H54 (cell line): ENCODE results near the gene B4GALT1.

ENCODE experiments used
- DNase-seq: peaks from one replicate; pipeline ENCODE4 v3.0.0; 2011; ENCODE audit warnings: low spot score, mixed read lengths; ENCODE audit not compliant: insufficient read length
- FAIRE-seq: peaks from 3 replicates; lab custom pipeline; 2011; peaks lifted over from hg19 to GRCh38; lab: Jason Lieb, UNC
- POLR2A ChIP-seq: IDR thresholded peaks from 2 replicates; pipeline ENCODE4 v1.6.1; 2011; ENCODE audit warnings: low read depth, mild to moderate bottlenecking, low read length

The B4GALT1 gene

DNA sequence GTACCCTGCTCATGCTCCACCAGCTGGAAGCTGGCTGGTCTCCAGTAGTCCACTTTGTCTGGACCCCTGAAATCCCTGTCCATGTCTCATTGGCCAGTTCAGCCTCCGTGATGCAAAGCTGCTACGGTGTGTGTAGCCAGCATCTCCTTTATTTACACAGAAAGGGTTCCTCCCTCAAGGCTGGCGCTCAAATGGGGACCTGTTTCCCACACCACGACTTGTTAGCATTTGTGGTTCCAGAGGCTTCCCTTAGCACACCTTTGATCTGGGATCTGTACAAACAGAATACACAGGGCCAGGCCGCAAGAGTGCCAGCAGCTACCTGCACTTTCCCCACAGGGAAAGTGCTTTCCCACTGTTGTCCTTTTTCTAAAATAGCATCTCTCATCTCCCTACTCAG, 85.0 kb downstream of the B4GALT1 start:
- no peak for DNase-seq
- TF ChIP-seq POLR2A, result no peak
- no peak for FAIRE-seq

DNA sequence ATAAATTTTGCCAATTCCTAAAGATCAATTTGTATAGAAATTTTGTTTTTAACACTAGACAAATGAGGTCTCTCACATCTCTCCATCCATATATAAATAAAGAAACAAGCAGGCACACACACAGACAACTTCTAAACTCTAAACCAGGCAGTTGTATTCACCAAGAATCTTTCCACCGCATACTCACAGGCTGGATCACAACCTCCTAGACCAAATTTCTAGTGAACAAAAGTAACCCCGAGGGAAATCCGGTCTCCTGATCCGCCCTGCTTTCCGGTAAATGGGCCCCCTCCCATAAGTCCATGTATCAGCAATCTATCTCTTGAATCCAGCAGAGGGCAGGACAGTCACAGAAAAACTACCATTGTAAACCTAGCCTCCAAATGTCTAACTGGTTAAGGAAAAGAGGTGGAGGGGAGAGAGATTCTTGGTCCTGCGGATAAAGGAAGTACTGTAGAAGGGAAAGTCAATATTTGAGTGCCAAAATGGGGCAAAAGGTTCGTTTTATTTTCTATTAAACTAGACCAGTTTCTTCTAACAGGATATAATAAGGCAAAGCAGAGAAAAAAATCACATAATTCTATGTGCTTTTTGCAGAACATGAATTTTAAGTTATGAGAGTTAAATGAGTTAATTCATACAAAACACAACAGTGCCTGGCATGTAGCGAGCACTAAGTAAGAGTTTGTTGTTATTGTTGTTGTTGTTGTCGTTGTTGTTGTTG, 85.8 kb downstream of the B4GALT1 start:
- TF ChIP-seq POLR2A, result no peak
- DNase-seq (peak; percentile 45), FAIRE-seq (peak; percentile 75)

DNA sequence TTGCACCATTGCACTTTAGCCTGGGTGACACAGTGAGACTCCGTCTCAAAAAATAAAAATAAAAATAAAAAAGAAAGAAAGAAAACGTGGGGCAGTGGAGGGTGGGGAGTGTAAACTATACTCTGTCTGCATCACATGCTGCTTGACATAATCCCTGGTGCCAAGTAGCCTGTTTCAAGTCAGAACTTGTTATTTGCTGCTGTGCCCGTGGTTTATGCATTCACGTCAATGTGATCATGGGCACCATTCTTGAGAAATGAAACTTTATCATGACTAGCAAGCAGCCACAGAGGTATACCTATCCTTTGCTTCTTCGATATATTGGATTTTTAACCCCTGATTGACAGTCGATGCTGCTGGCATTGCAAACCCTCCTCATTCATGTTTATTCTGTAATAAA, 86.6 kb downstream of the B4GALT1 start:
- TF ChIP-seq POLR2A, result no peak
- FAIRE-seq, result no peak
- no peak for DNase-seq

DNA sequence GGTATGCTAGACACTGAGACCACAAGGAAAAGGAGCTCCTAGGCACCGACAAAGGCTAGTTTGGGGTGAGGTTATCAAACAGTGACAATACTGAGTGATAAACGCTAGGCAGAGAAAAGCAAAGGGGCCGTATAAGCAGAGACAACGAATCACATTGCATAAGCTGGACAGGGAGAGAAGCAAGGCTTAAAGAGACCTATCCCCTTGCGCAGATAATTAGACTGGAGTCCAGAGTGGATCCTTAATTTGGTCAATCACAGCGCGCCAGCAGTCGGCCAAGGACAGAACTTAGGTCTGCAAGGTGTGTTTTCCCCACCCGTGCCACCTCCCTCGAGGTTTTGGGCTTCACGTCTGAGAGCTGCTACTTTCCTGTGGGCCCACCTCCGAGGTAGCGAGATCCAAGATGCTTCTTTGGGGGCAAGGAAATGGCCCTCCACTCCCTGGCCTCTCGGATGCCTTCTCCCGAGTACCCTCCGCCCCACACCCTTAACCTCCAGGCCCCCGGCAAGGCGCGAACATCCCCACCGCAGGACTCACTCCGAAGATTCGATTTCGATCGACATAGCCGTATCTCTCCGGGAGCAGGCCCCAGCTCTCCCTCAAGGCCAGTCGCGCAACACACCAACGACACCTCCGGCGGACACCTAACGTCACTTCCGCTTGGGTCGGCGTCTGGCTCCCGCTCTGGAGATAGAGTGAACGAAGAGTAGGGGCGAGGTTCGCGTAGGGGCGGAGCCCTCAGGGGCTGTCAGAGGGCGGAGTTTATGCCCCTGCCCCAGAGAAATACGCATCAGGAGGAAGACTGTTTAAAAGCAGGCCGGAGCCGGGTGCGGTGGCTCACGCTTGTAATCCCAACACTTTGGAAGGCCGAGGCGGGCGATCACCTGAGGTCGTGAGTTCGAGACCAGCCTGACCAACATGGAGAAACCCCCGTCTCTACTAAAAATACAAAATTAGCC, 90.8 kb downstream of the B4GALT1 start, which contains the start of gene SMU1:
TSS of gene SMU1 (minus strand) at position 629 of the 959 bp plus-strand sequence. CDS start at position 563, 66 bp downstream.
- peak; percentile 78 for DNase-seq
- peak; percentile 60 for FAIRE-seq

DNA sequence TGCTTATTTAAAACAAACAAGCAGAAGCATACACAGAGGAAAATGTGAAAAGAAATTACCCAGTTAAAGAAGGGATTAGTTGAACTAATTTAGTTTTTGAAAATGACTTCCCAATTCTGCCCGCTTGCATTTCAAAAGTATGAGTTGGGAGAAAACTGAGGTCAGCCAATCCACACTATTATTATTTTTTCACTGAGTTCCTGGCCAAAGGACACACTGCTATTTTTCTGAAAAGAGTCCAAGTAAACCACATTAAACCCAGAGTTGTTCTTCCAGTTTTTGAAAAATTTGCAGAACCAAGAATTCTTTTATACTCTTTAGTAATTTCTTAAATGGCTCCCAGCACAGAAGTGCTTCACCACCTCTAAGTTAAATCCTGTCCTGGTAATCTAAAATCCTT, 98.1 kb downstream of the B4GALT1 start:
- DNase-seq (no peak), FAIRE-seq (no peak)
- TF ChIP-seq POLR2A, result no peak

More for the DNA sequence above, 90.8 kb downstream of the B4GALT1 start, which contains the start of gene SMU1:
- TF ChIP-seq POLR2A, result peak; percentile 47

DNA sequence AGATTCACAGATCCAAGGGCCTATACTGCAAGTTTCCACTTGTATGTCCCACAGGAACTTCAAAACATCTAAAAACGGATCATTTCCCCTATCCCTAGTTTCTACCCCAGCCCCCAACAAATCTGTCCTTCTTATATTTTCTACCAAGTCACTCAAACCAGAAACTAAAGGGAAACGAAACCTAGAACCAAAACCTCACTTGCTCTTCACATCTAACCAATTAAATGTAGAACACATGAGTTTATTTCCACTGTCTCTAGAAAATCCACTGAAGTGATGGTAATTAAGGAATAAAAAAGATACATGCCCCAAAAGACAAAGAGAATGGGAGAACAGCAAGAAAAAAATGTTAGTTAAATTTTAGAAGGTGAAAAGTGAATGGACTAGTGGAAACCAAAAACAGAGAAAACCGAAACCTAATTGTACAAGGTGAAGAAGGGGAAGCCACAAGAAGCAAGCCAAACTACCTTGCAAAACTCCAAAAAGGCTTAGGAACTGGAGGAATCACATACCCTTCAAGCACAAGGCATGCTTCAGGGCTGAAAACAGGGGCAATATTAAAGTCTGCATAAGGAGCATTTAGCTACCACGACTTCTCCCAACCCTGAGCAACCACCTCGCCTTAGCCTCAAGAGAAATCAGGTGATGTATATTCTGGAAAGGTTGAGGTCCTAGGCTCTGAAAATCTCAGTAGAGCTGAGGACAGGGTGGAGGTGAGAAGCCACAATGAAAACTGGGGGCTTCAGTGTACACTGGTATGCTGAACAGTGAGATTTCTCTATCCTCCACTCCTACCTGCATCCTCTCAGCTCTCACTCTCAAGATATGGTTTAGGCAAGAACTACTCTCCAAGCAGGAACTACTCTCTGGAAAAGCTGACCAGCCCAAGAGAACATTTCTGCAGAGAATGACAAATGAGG, 101.7 kb downstream of the B4GALT1 start:
- TF ChIP-seq POLR2A, result no peak
- no peak for FAIRE-seq
- no peak for DNase-seq
